GM08714 (cell line): ENCODE results near the gene PDCD1.

Experiments used
- H3K4me3 ChIP-seq: fragments of 200-500 bp; sonication (Bioruptor generic); 2 replicates; pipeline ENCODE4 v1.5.1; 2014; ENCODE audit warnings: mild to moderate bottlenecking, low read length, inconsistent platforms
- ZNF274 ChIP-seq: IDR thresholded peaks from 2 replicates; pipeline ENCODE4 v1.6.1; 2012; ENCODE audit warnings: mild to moderate bottlenecking, low read depth, low read length

PDCD1 gene

GRCh38 chr2:241867776-241868420 lies 9.2 kb upstream of the PDCD1 start:
- no peak overlapping the region for H3K4me3 ChIP-seq
- no peak for TF ChIP-seq ZNF274

DNA sequence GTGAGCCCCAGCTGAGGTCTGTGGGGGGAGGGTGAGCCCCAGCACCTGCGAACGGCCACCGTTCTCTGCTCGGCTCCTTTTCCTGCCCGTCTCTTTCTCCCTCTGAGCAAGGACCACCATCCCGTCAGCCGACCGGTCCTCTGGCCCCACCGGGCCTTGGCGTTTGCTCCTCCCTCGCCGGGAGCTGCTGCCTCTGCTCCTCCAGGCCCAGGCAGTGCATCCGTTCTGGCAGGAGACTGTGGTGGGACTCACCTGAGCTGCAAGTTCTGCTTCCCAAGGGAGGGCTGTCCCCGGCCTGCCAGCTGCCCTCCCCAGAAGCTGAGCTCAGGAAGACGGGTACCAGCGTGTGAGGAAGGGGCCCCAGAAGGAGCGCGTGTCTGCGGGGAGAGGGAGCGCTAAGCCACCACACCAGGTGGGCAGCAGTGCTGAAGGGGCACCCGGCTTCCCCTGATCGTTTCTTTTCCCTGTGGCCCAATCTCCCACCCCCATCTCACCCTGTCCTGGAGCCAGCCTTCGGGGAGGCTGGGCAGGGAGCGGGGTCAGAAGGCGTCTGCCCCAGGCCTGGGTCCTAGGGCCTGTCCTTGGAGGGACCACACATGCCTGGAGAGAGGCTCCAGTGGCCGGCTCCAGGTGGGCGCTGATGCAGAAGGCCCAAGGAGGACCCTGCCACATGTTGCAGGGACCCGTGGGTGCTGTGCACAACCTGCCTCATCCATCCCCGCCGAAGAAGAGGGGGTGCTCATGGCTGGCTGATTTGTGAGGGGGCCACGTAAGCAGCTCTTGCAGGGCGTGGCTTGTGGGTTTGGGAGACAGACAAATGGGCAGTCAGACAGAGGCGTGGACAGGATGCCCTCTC lies 8.3 kb upstream of the PDCD1 start:
- TF ChIP-seq ZNF274, result no peak
- H3K4me3 ChIP-seq, result no peak overlapping the region

DNA sequence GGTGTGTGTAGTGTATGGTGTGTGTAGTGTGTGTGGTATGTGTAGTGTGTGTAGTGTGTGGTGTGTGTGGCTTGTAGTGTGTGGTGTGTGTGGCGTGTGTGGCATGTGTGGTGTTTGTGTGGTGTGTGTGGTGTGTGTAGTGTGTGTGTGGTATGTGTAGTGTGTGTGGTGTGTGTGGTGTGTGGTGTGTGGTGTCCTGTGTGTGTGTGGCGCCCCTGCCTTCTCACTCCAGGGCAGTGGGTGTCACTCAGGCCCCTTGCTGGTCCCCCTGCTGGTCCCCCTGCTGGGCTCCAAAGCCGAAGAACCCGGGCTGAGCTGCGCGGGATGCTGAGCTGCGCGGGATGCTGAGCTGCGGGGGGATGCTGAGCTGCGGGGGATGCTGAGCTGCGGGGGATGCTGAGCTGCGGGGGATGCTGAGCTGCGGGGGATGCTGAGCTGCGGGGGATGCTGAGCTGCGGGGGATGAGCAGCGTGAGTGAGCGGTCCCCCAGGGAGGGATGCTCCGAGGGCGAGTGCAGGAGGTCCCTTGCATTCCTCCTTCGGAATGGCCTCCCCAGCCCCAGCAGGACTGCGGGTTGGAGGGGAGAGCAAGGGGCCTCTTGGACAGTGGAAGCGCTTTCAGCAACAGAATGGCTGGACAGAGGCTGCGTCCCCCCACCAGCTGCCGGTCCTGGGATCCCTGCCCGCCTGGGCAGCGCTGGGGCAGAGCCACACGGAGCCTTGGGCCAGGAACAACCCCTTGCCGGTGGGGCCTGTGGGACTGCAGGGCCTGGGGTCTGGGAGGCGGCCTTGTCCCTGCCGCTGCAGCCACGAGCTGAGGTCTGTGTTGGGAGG lies 7.5 kb upstream of the PDCD1 start:
- no peak overlapping the region for H3K4me3 ChIP-seq
- no peak for TF ChIP-seq ZNF274

- H3K4me3 ChIP-seq, result no peak overlapping the region
- no peak for TF ChIP-seq ZNF274
Measured at GRCh38 chr2:241865416-241865956, 6.8 kb upstream of the PDCD1 start.

GRCh38 chr2:241864850-241865213 lies 6.1 kb upstream of the PDCD1 start:
- no peak overlapping the region for H3K4me3 ChIP-seq
- no peak for TF ChIP-seq ZNF274

DNA sequence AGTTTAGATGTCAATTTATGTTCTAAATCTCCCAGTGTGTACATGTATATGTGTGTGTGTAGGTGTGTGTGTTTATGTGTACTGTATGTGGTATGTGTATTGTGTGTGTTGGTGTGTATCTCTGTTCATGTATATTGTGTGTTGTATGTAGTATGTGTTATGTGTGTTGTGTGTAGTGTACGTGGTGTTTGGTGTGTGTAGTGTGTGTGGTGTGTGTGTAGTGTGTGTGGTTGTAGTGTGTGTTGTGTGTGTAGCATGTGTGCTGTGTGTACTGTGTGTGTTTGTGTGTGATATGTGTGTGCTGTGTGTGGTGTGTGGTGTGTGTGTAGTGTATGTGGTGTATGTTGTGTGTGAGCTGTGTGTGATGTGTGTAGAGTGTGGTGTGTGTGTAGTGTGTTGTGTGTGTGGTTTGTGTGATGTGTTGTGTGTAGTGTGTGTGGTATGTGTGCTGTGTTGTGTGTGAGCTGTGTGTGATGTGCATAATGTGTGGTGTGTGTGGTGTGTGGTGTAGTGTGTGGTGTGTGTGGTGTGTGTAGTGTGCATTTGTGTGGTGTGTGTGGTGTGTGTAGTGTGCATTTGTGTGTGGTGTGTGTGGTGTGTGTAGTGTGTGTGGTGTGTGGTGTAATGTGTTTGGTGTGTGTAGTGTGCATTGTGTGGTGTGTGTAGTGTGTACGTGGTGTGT lies 5.6 kb upstream of the PDCD1 start:
- no peak for TF ChIP-seq ZNF274
- H3K4me3 ChIP-seq, result no peak overlapping the region

GRCh38 chr2:241863536-241863954 lies 4.9 kb upstream of the PDCD1 start:
- no peak for TF ChIP-seq ZNF274
- no peak overlapping the region; the same call in 1 of the 2 replicates for H3K4me3 ChIP-seq

GRCh38 chr2:241862775-241863535 lies 4.3 kb upstream of the PDCD1 start:
- H3K4me3 ChIP-seq, result no peak overlapping the region; the same call in 1 of the 2 replicates
- TF ChIP-seq ZNF274, result no peak

GRCh38 chr2:241862093-241862492 lies 3.4 kb upstream of the PDCD1 start:
- no peak for TF ChIP-seq ZNF274
- no peak overlapping the region for H3K4me3 ChIP-seq

DNA sequence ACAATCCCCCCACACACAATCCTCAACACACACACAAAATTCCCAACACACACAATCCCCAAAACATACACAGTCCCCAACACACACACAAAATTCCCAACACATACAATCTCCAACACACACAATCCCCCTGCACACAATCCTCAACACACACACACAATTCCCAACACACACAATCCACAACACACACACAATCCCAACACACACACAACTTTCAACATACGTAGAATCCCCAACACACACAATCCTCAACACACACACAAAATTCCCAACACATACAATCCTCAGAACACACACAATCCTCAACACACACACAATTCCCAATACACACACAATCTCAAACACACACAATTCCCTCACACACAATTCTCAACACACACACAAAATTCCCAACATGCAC lies 2.6 kb upstream of the PDCD1 start:
- no peak for TF ChIP-seq ZNF274
- no peak overlapping the region for H3K4me3 ChIP-seq

DNA sequence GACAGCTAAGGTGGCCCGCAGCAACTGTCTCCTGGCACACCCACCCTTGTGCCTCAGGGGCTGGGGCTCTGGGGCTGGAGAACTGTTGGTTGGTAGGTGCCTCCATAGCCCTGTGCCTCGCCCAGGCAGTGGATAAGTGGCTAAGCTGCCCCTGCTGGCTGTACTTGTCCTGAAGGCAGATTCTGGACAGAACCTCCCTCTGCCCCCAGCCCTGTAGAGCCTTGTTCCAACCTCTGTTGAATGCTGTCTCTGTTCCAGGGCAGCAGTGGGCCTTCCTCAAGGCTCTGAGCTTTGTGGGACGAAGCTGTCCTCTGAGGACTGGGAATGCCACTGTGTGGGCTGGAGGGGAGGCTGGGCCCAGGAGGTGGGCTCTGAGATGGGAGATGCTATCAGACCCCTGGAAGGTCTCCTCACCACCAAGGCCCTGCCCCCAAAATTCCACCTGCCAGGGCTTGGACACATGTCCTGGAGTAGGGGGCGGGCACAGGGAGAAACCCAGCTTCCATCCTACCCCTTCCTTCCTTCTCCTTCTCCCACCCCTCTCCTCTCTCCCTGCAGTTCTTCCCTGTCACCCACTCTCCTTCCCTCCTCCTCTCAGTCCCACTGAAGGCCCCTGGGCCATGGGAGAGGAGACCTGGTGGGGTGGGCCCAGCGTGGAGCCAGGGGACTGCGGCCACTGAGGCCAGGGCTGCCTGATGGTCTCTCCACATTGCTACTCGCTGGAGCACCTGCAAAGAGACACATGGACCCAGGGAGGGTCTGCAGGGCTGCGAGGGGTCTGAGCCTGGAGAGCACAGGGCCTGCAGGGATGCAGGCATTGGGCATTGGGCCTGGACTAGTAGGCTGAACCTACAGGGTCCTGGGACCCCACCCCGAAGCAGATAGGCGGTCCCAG lies 1.7 kb upstream of the PDCD1 start:
- no peak overlapping the region; the same call in 1 of the 2 replicates for H3K4me3 ChIP-seq
- no peak for TF ChIP-seq ZNF274
